Measurements from ENCODE around the gene SOX10.

The SOX10 gene

DNA sequence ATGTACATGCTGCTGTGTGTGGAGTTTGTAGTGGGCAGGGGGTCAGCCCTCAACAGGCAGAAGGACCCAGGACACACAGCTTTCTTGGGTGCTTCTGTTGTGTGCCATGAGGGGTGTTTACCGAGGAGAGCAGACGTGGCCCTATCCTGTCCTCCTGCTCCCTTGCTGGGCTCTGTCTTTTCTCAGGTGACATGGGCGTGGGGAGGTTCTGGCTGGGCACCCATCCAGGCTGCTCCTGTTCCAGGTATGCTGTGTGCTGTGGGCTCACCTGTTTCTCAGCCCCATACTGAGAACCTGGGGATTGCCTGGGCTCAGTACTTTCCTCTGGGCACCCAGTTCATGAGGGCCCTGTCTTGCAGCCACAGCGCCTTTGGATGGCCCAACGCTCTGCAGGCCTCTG is 55.0 kb downstream of the SOX10 start:
- DNase-seq (ENCODE audit: low read depth): no peak
- H3K4me3 ChIP-seq (ENCODE audit: low read depth, low read length): no peak overlapping the region
- TF ChIP-seq, protein P1, sequence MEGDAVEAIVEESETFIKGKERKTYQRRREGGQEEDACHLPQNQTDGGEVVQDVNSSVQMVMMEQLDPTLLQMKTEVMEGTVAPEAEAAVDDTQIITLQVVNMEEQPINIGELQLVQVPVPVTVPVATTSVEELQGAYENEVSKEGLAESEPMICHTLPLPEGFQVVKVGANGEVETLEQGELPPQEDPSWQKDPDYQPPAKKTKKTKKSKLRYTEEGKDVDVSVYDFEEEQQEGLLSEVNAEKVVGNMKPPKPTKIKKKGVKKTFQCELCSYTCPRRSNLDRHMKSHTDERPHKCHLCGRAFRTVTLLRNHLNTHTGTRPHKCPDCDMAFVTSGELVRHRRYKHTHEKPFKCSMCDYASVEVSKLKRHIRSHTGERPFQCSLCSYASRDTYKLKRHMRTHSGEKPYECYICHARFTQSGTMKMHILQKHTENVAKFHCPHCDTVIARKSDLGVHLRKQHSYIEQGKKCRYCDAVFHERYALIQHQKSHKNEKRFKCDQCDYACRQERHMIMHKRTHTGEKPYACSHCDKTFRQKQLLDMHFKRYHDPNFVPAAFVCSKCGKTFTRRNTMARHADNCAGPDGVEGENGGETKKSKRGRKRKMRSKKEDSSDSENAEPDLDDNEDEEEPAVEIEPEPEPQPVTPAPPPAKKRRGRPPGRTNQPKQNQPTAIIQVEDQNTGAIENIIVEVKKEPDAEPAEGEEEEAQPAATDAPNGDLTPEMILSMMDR (IDR thresholded peaks at IDR 0.05; ENCODE audit: low read depth, low read length): no peak
- TF ChIP-seq MYC (IDR thresholded peaks at IDR 0.05; ENCODE audit: low read depth, low read length): no peak

DNA sequence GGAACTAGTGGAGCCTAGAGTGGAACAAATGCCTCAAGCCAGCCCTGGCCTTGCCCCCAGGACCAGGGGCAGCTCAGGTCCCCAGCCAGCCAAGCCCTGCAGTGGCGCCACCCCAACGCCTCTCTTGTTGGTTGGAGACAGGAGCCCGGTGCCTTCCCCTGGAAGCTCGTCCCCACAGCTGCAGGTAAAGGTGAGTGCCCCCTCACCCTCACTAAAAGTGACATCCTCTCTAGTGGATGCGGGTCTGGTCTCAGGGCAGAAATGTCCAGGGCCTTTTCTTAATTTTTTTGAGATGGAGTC is 56.8 kb downstream of the SOX10 start:
- H3K4me3 ChIP-seq (ENCODE audit: low read depth, low read length): no peak overlapping the region
- TF ChIP-seq, protein P1 (IDR thresholded peaks at IDR 0.05; ENCODE audit: low read depth, low read length): no peak
- TF ChIP-seq, protein P2, sequence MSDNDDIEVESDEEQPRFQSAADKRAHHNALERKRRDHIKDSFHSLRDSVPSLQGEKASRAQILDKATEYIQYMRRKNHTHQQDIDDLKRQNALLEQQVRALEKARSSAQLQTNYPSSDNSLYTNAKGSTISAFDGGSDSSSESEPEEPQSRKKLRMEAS (IDR thresholded peaks at IDR 0.05; ENCODE audit: low read depth, low read length): no peak
- TF ChIP-seq POLR2A (IDR thresholded peaks at IDR 0.05; ENCODE audit: extremely low read depth, insufficient read length) (no peak), MYC (IDR thresholded peaks at IDR 0.05; ENCODE audit: low read depth, low read length) (no peak)
- DNase-seq (ENCODE audit: low read depth): no peak

DNA sequence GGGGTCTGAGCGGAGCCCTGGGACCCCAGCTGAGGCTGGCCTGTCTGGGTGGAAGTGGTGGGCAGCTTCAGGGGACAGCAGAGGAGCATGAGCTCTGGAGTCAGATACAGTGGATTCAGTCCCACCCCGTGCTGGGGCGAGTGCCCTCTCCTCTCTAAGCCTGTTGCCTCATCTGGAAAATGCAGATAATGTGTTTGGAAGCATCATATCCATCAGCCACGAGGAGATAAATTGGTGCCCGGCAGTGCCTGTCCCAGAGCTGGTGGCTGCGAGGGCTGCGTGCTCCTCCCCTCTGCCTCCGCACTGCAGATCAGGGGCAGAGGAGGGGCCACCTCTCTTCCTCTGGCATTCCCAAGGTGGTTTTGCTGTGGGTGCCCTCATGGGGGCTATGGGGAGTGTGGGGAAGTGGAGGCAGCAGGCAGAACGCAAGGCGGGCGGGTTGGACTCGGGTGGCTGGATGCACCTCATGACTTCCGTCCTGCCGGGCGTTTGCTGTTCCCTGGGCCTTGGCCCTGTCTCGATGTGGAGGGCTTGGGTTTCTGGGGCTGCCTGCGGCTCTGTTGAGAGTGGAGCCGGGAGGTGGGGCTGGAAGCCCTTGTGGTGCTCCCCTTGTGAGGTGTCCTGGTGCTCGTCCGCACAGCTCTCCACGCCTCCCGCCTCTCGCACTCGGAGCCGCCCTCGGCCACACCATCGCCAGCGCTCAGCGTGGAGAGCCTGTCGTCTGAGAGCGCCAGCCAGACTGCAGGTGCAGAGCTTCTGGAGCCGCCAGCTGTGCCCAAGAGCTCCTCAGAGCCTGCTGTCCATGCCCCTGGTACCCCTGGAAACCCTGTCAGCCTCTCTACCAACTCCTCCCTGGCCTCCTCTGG is 57.4 kb downstream of the SOX10 start:
- TF ChIP-seq MYC (IDR thresholded peaks at IDR 0.05; ENCODE audit: low read depth, low read length) (no peak), POLR2A (IDR thresholded peaks at IDR 0.05; ENCODE audit: extremely low read depth, insufficient read length) (no peak)
- TF ChIP-seq, protein P2 (IDR thresholded peaks at IDR 0.05; ENCODE audit: low read depth, low read length): no peak
- TF ChIP-seq, protein P1 (IDR thresholded peaks at IDR 0.05; ENCODE audit: low read depth, low read length): no peak
- H3K4me3 ChIP-seq (ENCODE audit: low read depth, low read length): no peak overlapping the region
- DNase-seq (ENCODE audit: low read depth): no peak

DNA sequence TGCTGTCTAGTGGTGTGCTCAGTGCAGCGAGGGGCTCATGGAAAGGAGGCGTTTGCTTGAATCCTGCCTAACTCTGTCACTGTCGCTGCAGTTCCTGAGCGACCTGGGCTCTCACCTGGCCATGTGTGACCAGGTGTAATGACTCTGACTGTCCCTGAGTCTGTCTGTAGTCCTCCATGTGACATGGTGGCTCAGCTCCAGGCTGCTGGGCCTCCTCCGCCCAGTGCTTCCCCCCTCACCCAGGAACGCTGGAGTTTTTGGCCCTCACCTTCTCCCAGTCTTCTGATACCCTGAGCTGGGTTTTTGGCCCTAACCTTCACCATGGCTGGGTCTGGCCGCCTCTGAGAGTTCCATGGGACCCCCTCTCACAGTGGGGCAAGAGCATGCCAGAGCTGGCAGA is 58.0 kb downstream of the SOX10 start:
- no peak for DNase-seq (ENCODE audit: low read depth)
- H3K4me3 ChIP-seq (ENCODE audit: low read depth, low read length): no peak overlapping the region
- TF ChIP-seq POLR2A (IDR thresholded peaks at IDR 0.05; ENCODE audit: extremely low read depth, insufficient read length): no peak
- TF ChIP-seq, protein P1 (IDR thresholded peaks at IDR 0.05; ENCODE audit: low read depth, low read length): no peak
- TF ChIP-seq, protein P2 (IDR thresholded peaks at IDR 0.05; ENCODE audit: low read depth, low read length): no peak
- no peak for TF ChIP-seq MYC (IDR thresholded peaks at IDR 0.05; ENCODE audit: low read depth, low read length)

DNA sequence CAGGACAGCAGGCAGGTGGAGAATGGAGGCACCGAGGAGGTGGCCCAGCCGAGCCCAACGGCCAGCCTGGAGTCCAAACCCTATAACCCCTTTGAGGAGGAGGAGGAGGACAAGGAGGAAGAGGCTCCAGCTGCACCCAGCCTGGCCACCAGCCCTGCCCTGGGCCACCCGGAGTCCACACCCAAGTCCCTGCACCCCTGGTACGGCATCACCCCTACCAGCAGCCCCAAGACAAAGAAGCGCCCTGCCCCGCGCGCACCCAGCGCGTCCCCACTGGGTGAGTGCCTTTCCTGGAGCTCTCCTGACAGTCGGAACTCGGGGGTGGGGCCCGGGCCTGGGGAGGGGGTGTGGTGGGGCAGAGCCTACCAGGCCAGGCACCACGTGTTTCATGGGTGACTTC is 58.6 kb downstream of the SOX10 start:
- H3K4me3 ChIP-seq (ENCODE audit: low read depth, low read length): no peak overlapping the region
- DNase-seq (ENCODE audit: low read depth): no peak
- TF ChIP-seq MYC (IDR thresholded peaks at IDR 0.05; ENCODE audit: low read depth, low read length) (no peak), POLR2A (IDR thresholded peaks at IDR 0.05; ENCODE audit: extremely low read depth, insufficient read length) (no peak)
- TF ChIP-seq, protein P2 (IDR thresholded peaks at IDR 0.05; ENCODE audit: low read depth, low read length): no peak
- TF ChIP-seq, protein P1 (IDR thresholded peaks at IDR 0.05; ENCODE audit: low read depth, low read length): no peak
